PC-9 (cell line): Measurements from ENCODE around the gene TPI1. TPM values are rescaled to one million over a fixed set of nuclear protein-coding genes. Genes with fewer than 3 reads are reported as not detected.

Experiments
- Bru-seq: library from RNA; stranded (reverse); fragments of 400-500 nt; gene quantifications from one replicate; lab custom pipeline; 2021; lab: Mats Ljungman, UMichigan
- BruChase-seq, 2 experiments: library from RNA; stranded (reverse); fragments of 400-500 nt; gene quantifications; one replicate each; lab custom pipeline; 2021; lab: Mats Ljungman, UMichigan
- BruUV-seq: library from RNA; stranded (reverse); fragments of 400-500 nt; replicated peaks from 2 replicates; lab custom pipeline; 2021; lab: Mats Ljungman, UMichigan
- CTCF ChIA-PET: fragments of 300-600 bp; sonication (Branson Sonifier 250); formaldehyde crosslinking; loops from one replicate; lab custom pipeline; 2022; ENCODE audit warnings: antibody characterized with exemption; lab: Charles Lee
- POLR2A ChIA-PET: fragments of 300-600 bp; sonication (Branson Sonifier 250); formaldehyde crosslinking; loops from one replicate; lab custom pipeline; 2022; ENCODE audit warnings: antibody characterized with exemption; ENCODE audit not compliant: unreplicated experiment; lab: Charles Lee
- DNase-seq, 2 experiments: peaks; one replicate each; pipeline versions ENCODE4 v3.0.0 to v3.0.0-alpha.2; 2015 to 2022; ENCODE audit warnings: mixed read lengths in 1 of 2
- H2AFZ ChIP-seq: fragments of 200-600 bp; sonication (generic); 2 replicates; pipeline ENCODE4 v1.8.1; 2017; ENCODE audit warnings: antibody characterized with exemption
- H3F3A ChIP-seq: fragments of 200-600 bp; sonication (generic); 2 replicates; pipeline ENCODE4 v1.8.1; 2017; ENCODE audit warnings: antibody characterized with exemption, mild to moderate bottlenecking, low read depth; ENCODE audit not compliant: insufficient read depth
- H3K27ac ChIP-seq: fragments of 200-600 bp; sonication (generic); 2 replicates; pipeline ENCODE4 v1.6.1; 2016; ENCODE audit warnings: mixed run types
- H3K27me3 ChIP-seq: fragments of 200-600 bp; sonication (generic); 2 replicates; pipeline ENCODE4 v1.6.1; 2016; ENCODE audit warnings: low read depth, mixed run types; ENCODE audit not compliant: insufficient read depth
- H3K36me3 ChIP-seq: fragments of 200-600 bp; sonication (generic); 2 replicates; pipeline ENCODE4 v1.6.1; 2016; ENCODE audit warnings: low read depth, mixed run types
- H3K4me1 ChIP-seq: fragments of 200-600 bp; sonication (generic); replicated peaks from 2 replicates; pipeline ENCODE4 v1.6.1; 2016; ENCODE audit warnings: mixed run types; ENCODE audit not compliant: insufficient read depth
- H3K4me2 ChIP-seq: fragments of 200-600 bp; sonication (generic); 2 replicates; pipeline ENCODE4 v1.6.1; 2017; ENCODE audit warnings: mixed run types
- H3K4me3 ChIP-seq: fragments of 200-600 bp; sonication (generic); 2 replicates; pipeline ENCODE4 v1.6.1; 2016; ENCODE audit warnings: mixed run types
- H3K79me2 ChIP-seq: fragments of 200-600 bp; sonication (generic); 2 replicates; pipeline ENCODE4 v1.6.1; 2017; ENCODE audit warnings: low read depth, mixed run types
- H3K9me2 ChIP-seq: fragments of 200-600 bp; sonication (generic); 2 replicates; pipeline ENCODE4 v1.8.1; 2017; ENCODE audit warnings: mild to moderate bottlenecking; ENCODE audit not compliant: insufficient read depth
- H3K9me3 ChIP-seq: fragments of 200-600 bp; sonication (generic); 2 replicates; pipeline ENCODE4 v1.8.1; 2016; ENCODE audit warnings: low read depth; ENCODE audit not compliant: insufficient read depth
- H4K20me1 ChIP-seq: fragments of 200-600 bp; sonication (generic); 2 replicates; pipeline ENCODE4 v1.8.1; 2017; ENCODE audit not compliant: insufficient read depth
- CTCF ChIP-seq: fragments of 200-600 bp; sonication (generic); conservative IDR thresholded peaks from 2 replicates; pipeline ENCODE4 v1.6.1; 2017; ENCODE audit warnings: mixed run types, antibody characterized with exemption, mild to moderate bottlenecking, moderate library complexity
- EZH2 ChIP-seq: fragments of 200-600 bp; sonication (generic); IDR thresholded peaks from 2 replicates; pipeline ENCODE4 v1.8.0; 2017; ENCODE audit warnings: antibody characterized with exemption, low read depth
- intact Hi-C: fragments of 100-400 bp; cut with micrococcal nuclease; formaldehyde crosslinking; loops from one replicate; pipeline ENCODE4 v1.10.0; 2022; ENCODE audit not compliant: unreplicated experiment
- long read RNA-seq: library from polyadenylated mRNA; stranded (forward); transcript quantifications from one replicate; pipeline ENCODE4 v2.0.0, GENCODE V29; 2022
- total RNA-seq: library from RNA; stranded (reverse); gene quantifications from 2 replicates; pipeline ENCODE4 v1.2.3, GENCODE V29; 2021

The TPI1 gene
- total RNA-seq (1,080 and 1,199 TPM in 2 replicates), Bru-seq, nascent RNA (percentile 98 among the genes with signal in this experiment), BruChase-seq, experiment 1, labeled RNA remaining after a 2-hour chase (percentile 97 among the genes with signal in this experiment), BruChase-seq, experiment 2, labeled RNA remaining after a 6-hour chase (percentile 99 among the genes with signal in this experiment)
- long read RNA-seq, transcript TPI1-201 (7 exons, 1,763 nt), result major isoform, 3,971 of 4,114 reads
- long read RNA-seq, partial matches to known transcripts, result 49 of 4,114 reads
- long read RNA-seq, other reads (novel, unspliced or antisense), result 90 of 4,114 reads

GRCh38 chr12:6867413-6868210 is at the start of gene TPI1:
Gene TPI1, plus strand, starts transcription at chr12:6867531. Its CDS starts 36 bp downstream, at chr12:6867567.
- peaks cover 36% of the 10 kb centered on the region for H3K79me2 ChIP-seq
- no TSS peak for BruUV-seq
- peak within 1 kb of the TSS; percentile 97 for H3K4me3 ChIP-seq
- H2AFZ ChIP-seq, result peak within 1 kb of the TSS; percentile 76
- peaks cover 32% of the 10 kb centered on the region for H3K4me1 ChIP-seq
- intact Hi-C loops, result loop anchor here (1.0 to 2.0 kb wide), 3 partner anchors 15 to 241 kb away; partner anchors contain the start of genes C1RL, LPCAT3 and USP5
- peaks cover 69% of the 10 kb centered on the region for H3F3A ChIP-seq
- no peaks in the 10 kb centered on the region for H3K9me3 ChIP-seq
- no peak for TF ChIP-seq EZH2
- TF ChIP-seq CTCF, result no peak; the same call in 1 of the 2 replicates
- peaks cover 19% of the 10 kb centered on the region for H3K36me3 ChIP-seq
- H3K9me2 ChIP-seq, result no peaks in the 10 kb centered on the region
- CTCF ChIA-PET, result interaction anchor here (0.6 to 1.0 kb wide), 4 partner anchors 121 to 737 kb away, joined by 3 to 5 read pairs (median 3); no protein-coding TSS in a partner anchor
- peaks cover 41% of the 10 kb centered on the region for H4K20me1 ChIP-seq
- POLR2A ChIA-PET, result interaction anchor here (0.6 to 1.0 kb wide), 12 partner anchors 15 to 531 kb away, joined by 3 to 20 read pairs (median 4); partner anchors contain the start of genes MLF2 and RNU7-1
- H3K27me3 ChIP-seq, result no peaks in the 10 kb centered on the region
- H3K27ac ChIP-seq, result peak within 1 kb of the TSS; percentile 72
- peak within 1 kb of the TSS; percentile 79 for H3K4me2 ChIP-seq
- peak; percentile 46 to 82 for DNase-seq

- Histone ChIP-seq H3K9me2 (no peaks in the 10 kb centered on the region), H3K9me3 (no peaks in the 10 kb centered on the region), H3K27ac (no peak overlapping the region), H3K4me3 (no peak overlapping the region), H3K27me3 (peaks cover 61% of the 10 kb centered on the region), H3F3A (no peaks in the 10 kb centered on the region), H3K4me1 (no peaks in the 10 kb centered on the region; the same call in 1 of the 2 replicates), H4K20me1 (no peaks in the 10 kb centered on the region), H3K4me2 (no peak overlapping the region), H3K36me3 (no peaks in the 10 kb centered on the region), H3K79me2 (no peaks in the 10 kb centered on the region), H2AFZ (no peak overlapping the region)
- BruUV-seq, result no TSS peak
- ChIA-PET CTCF (no interaction called here), POLR2A (no interaction called here)
- DNase-seq, result no peak
- intact Hi-C loops, result no loop called here
- TF ChIP-seq EZH2, result no peak
- TF ChIP-seq CTCF, result no peak
These were observed 49.6 kb upstream of the TPI1 start for GRCh38 chr12:6817662-6818157.

- no peak for TF ChIP-seq CTCF
- TF ChIP-seq EZH2, result no peak
- no peak overlapping the region for H2AFZ ChIP-seq
- BruUV-seq, result no TSS peak
- no peaks in the 10 kb centered on the region for H3F3A ChIP-seq
- ChIA-PET CTCF (no interaction called here), POLR2A (no interaction called here)
- no peak overlapping the region for H3K4me3 ChIP-seq
- H3K36me3 ChIP-seq, result no peaks in the 10 kb centered on the region
- no peak for DNase-seq
- no peaks in the 10 kb centered on the region for H3K79me2 ChIP-seq
- H3K27me3 ChIP-seq, result peaks cover 66% of the 10 kb centered on the region
- no peak overlapping the region for H3K4me2 ChIP-seq
- H3K9me3 ChIP-seq, result no peaks in the 10 kb centered on the region
- H4K20me1 ChIP-seq, result no peaks in the 10 kb centered on the region
- H3K9me2 ChIP-seq, result no peaks in the 10 kb centered on the region
- H3K27ac ChIP-seq, result no peak overlapping the region
- H3K4me1 ChIP-seq, result no peaks in the 10 kb centered on the region; the same call in 1 of the 2 replicates
- intact Hi-C loops, result no loop called here
These were observed 49.1 kb upstream of the TPI1 start for GRCh38 chr12:6818222-6818621.
